Activated CD4-positive, alpha-beta T cell treated with anti-CD3 and anti-CD28 coated beads for 48 hours (primary cell): ENCODE data around the gene TDRD1.

Experiments used
- DNase-seq: peaks from one replicate; pipeline ENCODE4 v3.0.0-alpha.2; 2020

The TDRD1 gene

DNA sequence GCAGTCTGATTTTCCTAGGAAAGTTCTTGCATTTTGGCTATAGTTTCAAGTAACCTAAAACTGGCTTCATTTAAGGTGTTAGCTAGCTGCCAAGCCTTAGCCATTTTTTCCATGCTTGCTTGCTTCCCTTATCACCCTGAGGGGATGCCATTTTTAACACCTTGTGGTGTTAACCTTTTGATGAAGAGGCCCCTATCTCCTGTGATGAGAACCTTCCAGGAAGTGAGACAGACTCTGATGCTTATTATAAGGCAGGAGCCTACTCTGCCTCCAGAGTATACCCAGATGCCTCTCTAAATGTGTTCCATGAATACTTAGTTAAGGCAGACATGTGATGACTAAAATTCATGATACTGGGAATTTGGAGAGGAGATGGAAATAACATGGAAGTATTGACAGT lies 55.0 kb downstream of the TDRD1 start:
- DNase-seq: no peak

DNA sequence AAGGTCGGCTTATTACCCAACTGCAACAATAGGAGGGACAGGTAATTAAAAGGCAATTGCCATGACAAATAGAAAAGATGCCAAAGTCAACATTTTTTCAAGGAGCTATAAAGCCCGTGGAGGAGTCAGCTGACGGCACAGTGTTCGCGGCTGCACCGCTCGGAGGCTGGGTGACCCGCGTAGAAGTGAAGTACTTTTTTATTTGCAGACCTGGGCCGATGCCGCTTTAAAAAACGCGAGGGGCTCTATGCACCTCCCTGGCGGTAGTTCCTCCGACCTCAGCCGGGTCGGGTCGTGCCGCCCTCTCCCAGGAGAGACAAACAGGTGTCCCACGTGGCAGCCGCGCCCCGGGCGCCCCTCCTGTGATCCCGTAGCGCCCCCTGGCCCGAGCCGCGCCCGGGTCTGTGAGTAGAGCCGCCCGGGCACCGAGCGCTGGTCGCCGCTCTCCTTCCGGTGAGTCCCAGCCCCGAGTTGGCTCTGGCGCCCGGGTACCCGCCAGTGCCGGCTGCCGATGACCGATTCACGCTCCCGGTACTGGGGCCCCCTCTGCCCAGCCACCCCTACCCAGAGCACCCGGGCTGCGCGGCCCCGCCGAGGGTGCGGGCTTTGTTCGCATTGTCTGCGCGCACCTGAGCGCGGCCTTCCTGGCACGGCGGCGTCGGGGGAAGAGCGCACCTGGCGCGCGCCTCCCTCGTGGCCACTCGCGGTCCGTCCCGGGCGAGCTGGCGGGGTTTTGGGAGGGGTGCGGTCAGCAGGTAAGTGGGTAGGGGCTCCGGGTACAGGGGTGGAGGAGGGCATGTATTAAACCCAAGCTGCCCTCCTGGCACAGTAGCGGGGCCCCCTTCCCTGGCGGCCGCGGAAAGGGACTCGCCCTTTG lies 60.2 kb downstream of the TDRD1 start, which contains the start of gene VWA2:
TSS of gene VWA2 (plus strand) at position 138 of the 877 bp plus-strand sequence. CDS start 9,460 bp downstream, outside the sequence.
- peak; percentile 44 for DNase-seq

DNA sequence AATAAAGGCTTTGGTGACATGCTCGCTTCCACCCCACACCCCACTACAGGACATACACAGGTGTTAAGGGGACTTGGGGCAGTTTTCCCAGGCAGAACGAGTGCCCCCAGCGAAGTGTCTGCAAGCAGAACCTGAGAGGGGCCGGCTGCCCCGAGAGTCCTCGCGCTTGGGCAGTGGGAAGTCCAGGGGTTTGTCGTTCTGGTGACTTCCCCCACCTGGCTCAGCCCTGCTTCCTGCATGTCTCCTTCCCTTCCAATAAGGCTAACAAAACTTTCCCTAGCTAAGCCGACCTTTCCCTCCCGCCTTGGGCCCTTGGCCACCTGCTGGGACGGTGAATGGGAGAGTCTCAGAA lies 60.8 kb downstream of the TDRD1 start:
- DNase-seq: no peak

DNA sequence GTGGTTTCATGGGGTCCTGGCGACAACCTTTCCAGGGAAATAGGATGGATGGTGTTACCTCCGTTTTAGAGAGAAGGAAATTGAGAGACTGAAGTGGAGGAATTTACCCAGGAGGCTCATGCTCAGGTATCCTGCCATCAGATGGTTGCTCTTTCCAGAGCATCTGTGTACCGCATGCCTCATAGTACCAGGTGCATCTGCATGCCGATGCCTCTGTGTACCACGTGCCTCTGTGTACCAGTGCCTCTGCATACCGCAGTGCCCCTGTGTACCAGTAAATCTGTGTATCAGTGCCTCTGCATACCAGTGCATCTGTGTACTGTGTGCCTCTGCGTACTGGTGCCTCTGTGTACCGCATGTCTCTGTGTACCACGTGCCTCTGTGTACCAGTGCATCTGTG lies 63.1 kb downstream of the TDRD1 start:
- no peak for DNase-seq

DNA sequence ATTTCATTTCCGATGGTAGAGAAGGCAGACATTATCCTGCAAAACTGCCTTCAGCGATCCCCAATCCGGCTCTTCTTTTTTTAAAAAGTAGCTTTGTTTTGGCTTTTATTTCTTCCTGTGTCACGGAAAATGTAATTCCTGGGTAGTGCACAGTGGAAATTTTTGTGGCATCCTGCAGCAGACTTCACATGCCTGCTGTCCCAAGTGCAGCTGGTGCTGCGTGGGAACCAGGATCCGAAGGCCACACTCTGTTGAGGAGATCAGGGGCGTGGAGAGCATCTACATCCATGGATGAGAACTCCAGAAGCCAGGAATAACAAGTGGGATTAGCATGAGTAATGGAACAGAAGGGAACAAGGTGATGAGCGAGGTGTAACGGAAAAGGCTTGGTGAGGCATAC lies 64.5 kb downstream of the TDRD1 start:
- DNase-seq: no peak

DNA sequence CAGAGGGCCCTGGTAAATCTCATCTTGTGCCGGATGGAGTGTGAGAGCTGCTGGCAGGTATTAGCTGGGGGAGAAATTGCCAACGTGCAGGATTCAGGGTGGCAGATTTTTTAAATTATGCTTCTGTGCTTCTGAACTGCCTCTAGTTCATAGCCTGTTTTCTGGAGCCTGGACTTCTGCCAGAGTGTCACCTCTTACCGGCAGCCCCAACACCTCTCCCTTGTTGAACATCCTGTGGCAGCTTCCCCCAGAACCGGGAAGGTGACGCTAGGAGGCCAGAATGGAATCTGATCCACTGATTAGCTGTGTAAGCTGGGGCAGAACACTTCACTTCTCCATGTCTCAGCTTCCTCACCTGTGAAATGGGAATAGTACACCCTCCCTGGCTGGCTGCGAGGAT lies 65.0 kb downstream of the TDRD1 start:
- DNase-seq: no peak

DNA sequence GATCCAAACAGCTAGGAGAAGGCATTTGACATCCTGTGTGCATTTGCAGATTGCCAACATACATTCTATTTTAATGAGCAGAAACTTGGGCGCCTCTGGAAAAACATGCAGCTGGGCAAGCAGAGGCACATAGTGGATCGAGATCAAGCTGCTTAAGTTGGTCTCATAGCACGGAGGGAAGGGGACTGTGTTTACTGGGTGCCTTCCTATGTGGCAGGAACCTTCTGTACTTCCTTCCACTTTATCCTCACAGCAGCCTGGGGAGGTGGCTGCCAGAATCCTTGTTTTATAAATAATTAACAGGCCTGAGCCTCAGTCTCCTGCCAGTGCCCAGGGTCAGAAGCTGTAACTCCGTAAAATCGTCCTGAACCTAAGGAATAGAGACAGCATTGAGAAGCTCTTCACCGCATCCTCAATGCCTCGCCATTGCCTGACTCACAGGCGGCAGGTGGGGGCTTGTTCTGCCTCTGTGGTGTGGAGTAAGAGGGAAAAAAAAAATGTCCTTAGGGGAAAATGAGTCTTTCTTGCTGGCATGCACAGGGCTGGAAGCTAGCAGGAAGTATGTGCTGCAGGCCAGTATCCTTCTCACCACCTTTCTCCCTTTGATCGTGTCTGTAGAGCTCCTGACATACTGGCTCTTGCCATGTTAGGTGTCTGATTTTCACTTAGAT lies 66.1 kb downstream of the TDRD1 start:
- DNase-seq: no peak

DNA sequence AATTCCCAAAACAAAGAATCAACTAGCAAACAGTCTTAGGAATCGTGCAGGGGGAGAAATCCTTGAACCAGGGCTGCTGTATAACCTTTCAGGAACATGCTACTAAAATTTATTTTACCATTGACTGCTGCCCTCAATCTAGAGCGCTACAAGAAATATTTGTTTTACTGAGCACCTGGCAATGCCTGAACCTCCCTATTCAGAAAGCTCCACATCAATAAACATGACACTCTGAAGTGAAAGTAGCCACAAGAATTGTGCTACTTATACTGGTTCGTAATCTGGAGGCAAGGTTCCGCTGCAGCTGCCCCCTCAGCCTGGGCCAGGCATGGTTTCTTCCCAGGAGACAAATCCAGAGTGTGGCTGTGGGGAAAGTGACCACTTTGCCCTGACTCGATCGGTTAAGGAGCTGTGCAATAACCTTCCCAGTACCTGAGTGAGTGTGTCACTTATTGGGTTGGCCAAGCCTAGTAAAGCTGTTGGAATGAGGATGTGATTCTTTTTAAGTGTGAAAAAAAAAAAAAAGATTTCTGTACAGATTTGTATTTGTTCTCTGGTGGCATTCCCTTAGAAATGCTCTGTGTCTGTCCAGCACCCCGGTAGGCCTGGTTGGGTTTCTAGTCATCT lies 67.6 kb downstream of the TDRD1 start:
- no peak for DNase-seq

DNA sequence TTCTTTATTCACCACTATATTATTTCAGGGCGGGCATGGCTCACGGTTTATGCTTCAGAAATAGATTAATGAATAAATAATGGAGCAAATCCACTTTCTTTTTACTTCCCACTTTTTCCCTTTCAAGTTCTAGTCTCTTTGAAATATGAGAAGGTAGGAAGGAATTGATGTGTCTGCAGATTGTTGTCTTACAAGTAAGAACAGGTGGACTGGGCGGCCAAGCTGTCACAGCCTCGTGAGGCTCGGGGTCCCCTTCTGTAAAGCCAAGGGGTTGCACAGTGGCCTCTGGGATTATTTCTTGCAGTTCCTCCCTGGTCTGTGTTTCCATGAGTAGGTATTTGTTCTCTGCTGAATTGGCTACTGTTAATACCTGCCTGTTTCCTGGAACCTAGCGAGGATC lies 71.1 kb downstream of the TDRD1 start:
- DNase-seq: no peak

DNA sequence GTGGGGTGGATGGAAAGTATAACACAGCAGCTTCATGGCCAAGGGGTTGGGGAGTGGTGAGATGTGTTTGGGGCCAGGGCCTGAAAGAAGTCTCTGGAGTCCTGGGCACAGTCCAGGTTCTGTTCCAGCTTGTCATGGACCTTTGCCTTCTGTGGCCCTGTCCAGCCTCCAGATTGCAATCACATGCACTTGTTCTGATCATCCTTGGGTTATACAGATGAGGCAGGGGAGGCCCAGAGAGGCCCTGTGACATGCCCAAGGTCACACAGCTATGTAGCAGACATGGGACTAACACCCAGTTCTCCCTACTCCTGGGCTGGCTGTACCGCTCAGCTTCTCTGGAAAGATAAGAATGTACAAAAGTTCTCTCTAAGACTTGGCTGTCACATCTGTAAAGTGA lies 71.6 kb downstream of the TDRD1 start:
- no peak for DNase-seq

DNA sequence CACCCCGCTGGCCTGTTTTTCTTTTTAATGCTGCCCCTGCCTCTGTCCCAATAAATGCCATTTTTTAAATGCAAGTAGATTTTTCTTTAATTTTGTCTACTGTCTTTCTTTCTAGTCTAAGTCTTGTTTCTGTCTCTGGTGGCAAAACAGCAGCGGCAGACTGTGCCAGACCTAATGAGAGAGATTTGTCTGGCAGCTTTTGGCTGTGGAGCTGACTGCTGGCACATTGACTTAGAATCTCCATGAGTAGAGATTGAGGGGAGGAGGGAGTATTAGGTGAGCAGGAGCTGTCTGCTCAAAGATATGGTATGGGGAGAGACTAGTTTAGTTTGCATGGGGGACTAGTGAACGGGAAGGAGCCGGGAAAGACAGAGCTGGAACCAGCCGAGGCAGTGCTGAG lies 72.9 kb downstream of the TDRD1 start:
- no peak for DNase-seq

DNA sequence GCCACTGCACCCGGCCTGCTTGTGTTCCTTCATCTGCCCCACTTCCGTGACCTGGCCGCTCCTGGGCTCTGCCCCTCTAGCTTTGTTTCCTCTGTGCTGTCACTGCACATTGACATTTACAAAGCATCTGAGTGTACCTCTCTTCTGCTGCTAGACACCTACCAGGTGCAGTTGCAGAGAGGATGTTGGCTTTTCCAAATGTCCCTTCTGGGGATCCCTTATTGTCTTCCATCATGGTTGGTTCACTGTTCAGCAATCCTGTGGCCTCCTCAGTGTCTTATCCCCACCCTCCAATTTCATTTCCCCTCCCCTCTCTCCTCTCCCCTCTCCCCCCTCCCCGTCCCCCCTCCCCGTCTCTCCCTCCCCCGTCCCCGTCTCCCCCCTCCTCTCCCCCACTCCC lies 73.7 kb downstream of the TDRD1 start:
- DNase-seq: no peak

DNA sequence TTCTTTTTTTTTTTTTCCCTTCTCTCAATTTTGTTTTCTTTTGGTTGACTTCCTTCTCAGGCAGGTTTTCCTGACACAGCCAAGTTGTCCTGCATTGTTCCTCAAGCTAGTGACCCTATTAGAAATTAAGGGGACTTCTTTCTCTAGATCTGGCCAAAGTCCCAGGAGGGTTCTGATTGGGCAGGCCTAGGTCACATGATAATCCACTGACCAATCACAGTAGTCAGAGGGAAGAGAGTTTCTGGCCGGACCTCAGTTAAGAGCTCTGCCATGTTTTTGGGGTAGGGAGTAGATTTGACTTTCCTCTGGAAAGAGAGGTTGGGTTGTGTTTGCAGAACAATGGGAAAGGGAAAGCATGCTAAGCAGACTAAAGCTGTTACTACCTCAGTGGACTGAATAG lies 76.1 kb downstream of the TDRD1 start:
- no peak for DNase-seq

DNA sequence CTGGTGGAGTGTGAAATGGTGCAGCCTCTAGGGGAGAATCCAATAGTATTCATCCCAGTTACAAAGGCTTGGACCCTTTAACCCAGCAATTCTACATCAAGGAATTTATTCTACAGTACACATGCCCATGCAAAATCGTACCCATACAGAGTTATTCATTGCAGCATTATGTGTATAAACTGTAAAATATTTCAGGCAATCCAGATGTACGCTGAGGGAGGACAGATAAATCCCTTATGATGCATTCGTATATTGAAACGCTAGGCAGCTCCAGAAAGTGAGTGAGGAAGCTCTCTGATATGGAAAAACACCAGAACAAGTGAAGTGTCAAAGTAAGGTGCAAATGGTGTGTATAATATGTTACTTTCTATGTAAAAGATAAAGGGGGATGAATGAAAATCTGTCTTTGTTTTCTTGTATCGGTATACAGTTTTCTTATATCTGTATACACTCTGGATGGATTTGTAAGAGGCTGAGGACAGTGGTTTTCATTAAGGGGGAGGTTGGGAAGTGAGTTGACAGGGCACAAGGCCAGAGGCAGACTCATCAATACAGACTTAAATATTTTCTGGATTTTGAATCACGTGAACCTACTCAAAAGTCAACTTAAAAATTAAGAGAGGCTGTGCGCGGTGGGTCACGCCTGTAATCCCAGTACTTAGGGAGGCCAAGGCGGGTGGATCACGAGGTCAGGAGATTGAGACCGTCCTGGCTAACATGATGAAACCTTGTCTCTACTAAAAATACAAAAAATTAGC lies 77.0 kb downstream of the TDRD1 start:
- no peak for DNase-seq

DNA sequence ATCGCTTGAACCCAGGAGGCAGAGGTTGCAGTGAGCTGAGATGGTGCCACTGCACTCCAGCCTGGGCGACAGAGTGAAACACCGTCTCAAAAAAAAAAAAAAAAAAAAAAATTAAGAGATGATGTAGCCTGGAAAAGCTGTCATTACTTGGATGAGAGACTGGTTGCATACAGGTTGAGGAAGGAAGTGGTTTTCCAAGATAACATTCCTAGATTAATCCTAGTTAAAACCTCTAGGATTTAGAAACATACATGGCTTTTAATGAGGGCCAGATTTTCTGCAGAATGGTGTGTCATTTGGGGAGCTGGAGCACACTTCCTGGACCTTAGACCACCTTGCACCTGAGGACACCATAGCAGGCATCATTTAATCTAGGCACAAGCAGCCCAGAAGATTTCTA lies 77.7 kb downstream of the TDRD1 start:
- DNase-seq: no peak

DNA sequence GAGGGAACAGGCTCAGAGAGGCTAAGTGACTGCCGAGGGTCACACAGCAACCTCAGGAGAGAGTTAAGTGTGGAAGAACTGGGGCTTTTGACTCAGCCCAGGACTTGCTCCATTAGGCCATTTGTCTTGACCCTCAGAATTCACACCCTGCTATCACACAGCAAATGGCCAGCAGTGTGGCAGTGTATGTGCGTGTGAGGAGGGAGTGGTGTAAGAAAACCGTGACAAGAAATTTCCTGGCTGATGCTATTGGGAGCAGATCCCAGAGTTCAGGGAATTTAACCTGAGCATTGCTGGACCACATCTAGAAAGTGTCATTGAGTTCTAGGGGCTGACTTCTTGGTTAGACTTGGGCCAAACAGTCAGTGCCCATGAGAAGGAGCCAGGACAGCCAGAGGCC lies 78.3 kb downstream of the TDRD1 start:
- no peak for DNase-seq

DNA sequence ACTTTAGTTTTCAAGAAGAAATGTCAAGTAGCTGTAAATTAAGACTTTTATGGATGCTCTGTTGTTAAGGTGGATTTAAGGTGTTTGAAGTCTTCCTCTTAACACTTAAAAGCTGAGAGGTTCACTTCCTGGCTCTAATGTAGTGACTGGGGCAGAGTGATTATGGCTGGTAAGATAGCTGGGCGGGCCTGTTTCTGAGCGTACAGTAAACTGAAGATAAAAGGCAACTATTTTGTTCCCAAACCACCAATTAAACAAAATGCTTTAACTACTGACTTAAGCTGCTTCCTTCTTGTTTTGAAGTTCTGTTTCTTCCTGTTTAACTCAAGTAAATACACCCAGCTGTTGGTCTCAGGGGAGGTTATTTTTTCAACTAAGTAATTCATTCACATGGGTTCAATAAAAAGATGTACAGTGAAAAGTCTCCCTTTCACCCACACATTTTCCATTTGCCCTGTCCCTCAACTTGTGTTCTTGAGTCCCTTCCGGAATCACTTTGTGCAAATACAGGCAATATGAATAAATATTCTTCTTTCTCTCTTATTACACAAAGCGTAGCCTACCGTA lies 79.2 kb downstream of the TDRD1 start:
- no peak for DNase-seq

DNA sequence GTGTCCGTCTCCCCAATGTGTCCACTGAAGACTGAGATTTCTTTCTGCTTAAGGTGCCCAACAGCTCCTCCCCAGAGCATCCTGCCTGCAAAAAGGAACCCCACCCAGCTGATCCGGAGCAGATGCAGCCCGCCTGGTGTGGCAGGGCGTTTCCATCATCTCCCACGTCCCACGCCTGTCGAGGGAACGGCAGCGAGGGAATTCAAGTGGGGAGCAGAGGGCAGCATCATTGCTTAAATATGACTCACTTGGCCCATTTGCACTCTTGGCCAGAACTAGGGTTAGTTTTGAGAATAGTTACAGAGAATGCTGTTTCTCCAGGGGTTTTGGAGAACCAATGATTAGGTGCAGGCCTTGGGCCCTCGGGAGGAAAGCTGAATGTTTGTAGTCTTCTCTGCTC lies 80.7 kb downstream of the TDRD1 start:
- DNase-seq: no peak

DNA sequence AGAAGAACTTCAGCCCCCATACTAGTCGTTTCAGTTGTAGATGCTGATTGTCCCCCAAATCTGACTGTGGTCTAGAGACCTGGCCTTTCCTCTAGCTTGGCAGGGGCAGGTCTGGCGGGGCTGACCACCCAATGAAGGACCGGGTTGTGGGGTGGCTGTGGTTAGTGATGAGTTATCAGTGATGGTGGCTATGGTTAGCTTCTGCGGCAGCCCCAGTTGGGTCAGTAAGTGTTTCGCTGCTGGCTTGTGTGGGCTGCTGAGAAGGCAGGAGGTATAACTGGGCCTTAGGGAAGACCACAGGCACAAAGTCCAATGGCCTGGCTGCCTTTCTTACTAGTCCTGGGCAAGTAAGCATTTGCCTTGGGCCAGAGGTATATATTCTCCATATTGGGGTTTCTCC lies 81.2 kb downstream of the TDRD1 start:
- no peak for DNase-seq

DNA sequence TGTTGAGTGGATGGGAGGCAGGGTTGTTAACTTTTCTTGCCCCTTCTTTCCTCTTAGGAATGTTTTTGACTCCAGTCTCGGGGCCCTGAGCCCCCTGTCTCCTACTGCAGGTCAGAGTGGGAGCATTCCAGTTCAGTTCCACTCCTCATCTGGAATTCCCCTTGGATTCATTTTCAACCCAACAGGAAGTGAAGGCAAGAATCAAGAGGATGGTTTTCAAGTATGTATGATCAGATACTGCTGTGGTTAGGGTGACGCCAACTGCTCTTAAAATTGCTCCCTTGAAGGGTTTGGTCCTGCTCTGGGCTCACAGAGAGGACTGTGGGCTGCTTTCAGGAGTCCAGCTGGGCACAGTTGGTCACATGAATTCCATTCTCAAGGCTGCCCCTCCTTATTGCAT lies 81.9 kb downstream of the TDRD1 start:
- no peak for DNase-seq

DNA sequence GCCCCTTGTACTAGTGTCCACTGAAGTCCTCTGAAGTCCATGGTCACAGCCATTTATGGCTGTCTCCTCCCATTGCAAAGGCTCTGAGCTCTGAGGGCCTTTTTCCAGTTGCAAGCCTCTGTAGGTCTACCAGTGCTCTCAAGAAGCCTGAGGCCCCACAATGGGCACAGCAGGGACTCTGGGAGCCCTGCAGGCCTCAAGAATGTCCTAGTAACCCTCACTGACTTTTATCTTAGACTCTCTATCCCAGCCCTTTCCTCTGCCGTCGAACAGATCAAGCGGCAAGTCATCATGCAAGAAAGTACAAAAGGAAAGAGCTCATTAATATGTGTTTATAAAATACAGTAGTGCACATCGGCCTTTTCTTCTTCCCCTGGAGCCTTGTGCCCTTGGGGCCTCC lies 83.3 kb downstream of the TDRD1 start:
- no peak for DNase-seq

DNA sequence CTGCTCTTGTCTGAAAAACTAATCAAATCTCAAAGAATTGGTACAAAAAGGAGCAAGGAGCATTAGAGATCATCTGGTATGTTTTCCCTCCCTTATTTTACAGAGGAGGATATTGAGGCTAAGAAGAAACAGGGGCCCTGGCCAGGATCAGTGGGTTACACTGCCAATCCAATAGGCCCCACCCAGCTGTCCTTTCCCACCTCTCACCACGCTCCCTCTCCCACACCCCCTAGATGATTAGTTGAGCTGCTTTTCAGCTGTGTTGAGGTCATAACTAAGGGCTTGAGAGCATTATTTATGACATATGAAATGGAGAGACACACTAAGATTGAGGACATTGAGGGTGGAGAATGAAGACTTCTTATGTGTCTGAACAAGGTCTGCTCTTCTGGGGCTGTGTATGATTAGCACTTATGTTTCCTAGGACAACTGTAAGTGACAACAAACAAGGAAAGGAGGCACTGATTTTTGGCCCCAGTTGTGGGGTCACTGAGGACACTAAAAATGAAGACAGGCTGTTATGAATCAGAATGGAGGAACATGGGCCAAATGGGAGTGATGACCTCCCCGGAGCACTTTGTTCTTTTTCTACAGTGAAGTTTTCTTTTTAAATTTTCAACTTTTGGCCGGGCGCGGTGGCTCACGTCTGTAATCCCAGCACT lies 86.4 kb downstream of the TDRD1 start:
- no peak for DNase-seq

DNA sequence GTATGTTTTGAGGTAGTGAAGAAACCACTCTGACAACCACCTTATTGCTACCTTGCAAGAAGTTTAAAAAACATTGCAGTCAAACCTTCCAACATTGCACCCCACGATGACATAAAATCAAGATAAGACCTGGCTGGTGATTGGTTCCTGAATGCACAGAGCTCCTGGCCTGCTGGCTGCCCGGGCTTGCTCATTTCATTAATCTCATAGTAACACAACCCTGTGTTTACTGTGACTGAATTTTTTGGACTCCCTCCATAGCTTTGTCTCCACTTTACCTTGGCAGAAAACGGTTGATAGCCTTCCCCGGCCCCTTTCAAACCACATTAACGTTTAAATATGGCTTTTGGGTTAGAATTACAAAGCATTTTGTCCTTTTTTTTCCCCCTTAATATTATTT lies 87.4 kb downstream of the TDRD1 start:
- no peak for DNase-seq
